Left cardiac atrium (tissue), 4 donors: ENCODE measurements around the gene MICAL3. TPM values are rescaled to one million over a fixed set of nuclear protein-coding genes. Genes with fewer than 3 reads are reported as not detected.

Experiments
- ATAC-seq, 2 donors: fragments of 200-7000 bp; cut with Tn5 transposase; one replicate each; pipeline ENCODE4 v1.9.1; 2020; ENCODE audit warnings: mild to moderate bottlenecking in 2 of 2, moderate library complexity in 2 of 2
- DNase-seq: peaks from one replicate; pipeline ENCODE4 v3.0.0-alpha.2; 2020
- intact Hi-C, 2 donors: fragments of 100-400 bp; cut with DNase I; formaldehyde crosslinking; loops; one replicate each; pipeline versions ENCODE4 v1.14.1 to v1.15.1; 2022 to 2023
- total RNA-seq, 2 donors: library from RNA; stranded (reverse); fragmentation: NEBNext Ultra II Directional; extraction: Animal tissue kit (Norgen Biotek cat#: 25700); gene quantifications; one replicate each; pipeline ENCODE4 v1.2.1, GENCODE V29; 2021
- donor health status: DM: no; HTN: yes; CAD: no.
- donor health status: DM: no; HTN: yes; CAD: no; lungs with severe emphysema.
- donor health status: DM: yes; HTN: yes; CAD: no.
- donor health status: Dilated cardiomyopathy.

The MICAL3 gene
- total RNA-seq, 2 donors from 2014 or later = 54.7 to 80.1 TPM

DNA sequence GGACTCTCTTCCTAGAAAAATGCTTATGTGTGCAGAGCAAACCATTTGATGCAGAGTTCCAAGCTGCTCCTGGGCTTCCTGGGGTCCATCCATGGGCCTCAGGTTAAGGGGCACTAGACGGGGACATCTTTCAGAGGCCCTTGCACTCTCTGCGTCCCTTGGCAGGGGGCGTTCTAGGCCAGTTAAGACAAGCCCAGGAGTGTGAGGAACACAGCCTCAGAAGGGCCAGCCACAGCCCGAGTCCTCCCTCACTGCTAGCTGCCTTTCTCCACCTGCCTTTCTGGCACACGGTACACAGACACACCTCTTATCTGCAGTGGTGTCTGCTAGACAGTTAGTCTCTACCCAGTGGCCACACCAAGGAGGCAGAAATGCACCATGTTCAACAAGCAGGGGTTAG lies 232.1 kb downstream of the MICAL3 start:
- ATAC-seq (no peak), DNase-seq (no peak)
- intact Hi-C loops = no loop called here

DNA sequence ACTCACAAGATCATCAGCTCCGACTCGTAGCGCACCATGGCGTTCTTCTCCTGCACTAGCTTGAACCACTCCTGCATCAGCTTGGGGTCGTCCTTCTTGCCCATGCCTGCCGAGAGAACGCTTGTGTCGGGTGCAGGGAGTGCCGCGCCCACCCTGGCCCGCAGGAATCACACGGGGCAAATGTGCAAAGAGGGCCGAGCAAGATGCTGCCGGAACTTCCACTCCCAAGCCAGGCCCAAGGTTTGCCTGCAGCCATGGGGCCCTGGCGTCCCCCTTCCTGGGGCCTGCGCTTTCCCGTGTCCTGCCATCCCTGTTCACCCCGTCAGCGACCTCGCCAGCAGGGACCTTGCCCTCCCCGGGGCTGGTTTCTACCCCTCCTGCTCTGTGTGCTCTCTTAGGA lies 233.2 kb downstream of the MICAL3 start:
- intact Hi-C loops = no loop called here
- DNase-seq (no peak), ATAC-seq (no peak)

GRCh38 chr22:17789379-17790200 lies 234.8 kb downstream of the MICAL3 start:
- DNase-seq = no peak
- intact Hi-C loops = loop anchor here in 1 of 2 donors (5.0 kb wide), 1 partner anchor 232 kb away; no protein-coding TSS in a partner anchor
- ATAC-seq = no peak

- ATAC-seq (no peak), DNase-seq (no peak)
- intact Hi-C loops = loop anchor here in 1 of 2 donors (5.0 kb wide), 1 partner anchor 231 kb away; no protein-coding TSS in a partner anchor
Measured at GRCh38 chr22:17788528-17789378, 235.6 kb downstream of the MICAL3 start.

GRCh38 chr22:17787716-17788330 lies 236.5 kb downstream of the MICAL3 start:
- DNase-seq (no peak), ATAC-seq (no peak)
- intact Hi-C loops = loop anchor here in 1 of 2 donors (5.0 kb wide), 1 partner anchor 231 kb away; no protein-coding TSS in a partner anchor

- ATAC-seq (peak in 1 of 2 donors; percentile 32), DNase-seq (no peak)
- intact Hi-C loops = loop anchor here in 1 of 2 donors (5.0 kb wide), 1 partner anchor 230 kb away; no protein-coding TSS in a partner anchor
Measured at GRCh38 chr22:17787241-17787640, 237.1 kb downstream of the MICAL3 start.

- DNase-seq (peak; percentile 76), ATAC-seq (peak; percentile 47 to 66)
- intact Hi-C loops = loop anchor here in 1 of 2 donors (5.0 kb wide), 1 partner anchor 229 kb away; no protein-coding TSS in a partner anchor
Measured at GRCh38 chr22:17786435-17787161, 237.8 kb downstream of the MICAL3 start.

- DNase-seq (peak; percentile 59), ATAC-seq (peak; percentile 13 to 32)
- intact Hi-C loops = loop anchor here in 1 of 2 donors (5.0 kb wide), 1 partner anchor 228 kb away; no protein-coding TSS in a partner anchor
Measured at GRCh38 chr22:17785185-17786184, 238.9 kb downstream of the MICAL3 start.

DNA sequence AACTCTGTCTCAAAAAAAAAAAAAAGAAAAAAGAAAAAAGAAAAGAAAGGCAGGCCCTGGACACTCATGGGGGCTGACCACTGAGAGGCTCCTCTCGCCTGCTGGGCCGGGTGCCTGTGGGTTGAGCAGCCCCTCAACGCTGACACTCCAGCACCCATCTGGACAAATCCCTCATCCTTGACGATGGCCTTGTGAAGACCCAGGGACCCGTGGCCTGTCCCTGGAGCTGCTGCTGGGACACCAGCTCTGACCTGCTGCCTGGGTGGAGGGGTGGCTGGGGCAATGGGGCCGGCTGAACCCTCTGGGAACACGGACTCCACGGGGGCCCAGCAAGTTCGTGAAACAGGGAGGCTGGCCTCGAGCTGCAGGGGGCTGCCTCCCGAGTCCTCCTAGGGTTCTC lies 239.6 kb downstream of the MICAL3 start:
- DNase-seq = no peak
- intact Hi-C loops = loop anchor here in 1 of 2 donors (5.0 kb wide), 1 partner anchor 227 kb away; no protein-coding TSS in a partner anchor
- ATAC-seq = no peak

GRCh38 chr22:17783773-17784480 lies 240.4 kb downstream of the MICAL3 start:
- ATAC-seq (no peak), DNase-seq (no peak)
- intact Hi-C loops = no loop called here

GRCh38 chr22:17783312-17783711 lies 241.0 kb downstream of the MICAL3 start:
- ATAC-seq = no peak
- DNase-seq = no peak
- intact Hi-C loops = no loop called here

GRCh38 chr22:17782621-17783020 lies 241.7 kb downstream of the MICAL3 start:
- intact Hi-C loops = no loop called here
- no peak for ATAC-seq
- no peak for DNase-seq

GRCh38 chr22:17782158-17782557 lies 242.2 kb downstream of the MICAL3 start:
- no peak for ATAC-seq
- DNase-seq = no peak
- intact Hi-C loops = no loop called here

GRCh38 chr22:17781319-17782031 lies 242.9 kb downstream of the MICAL3 start:
- DNase-seq (peak; percentile 49), ATAC-seq (peak; percentile 17 to 71)
- intact Hi-C loops = no loop called here

DNA sequence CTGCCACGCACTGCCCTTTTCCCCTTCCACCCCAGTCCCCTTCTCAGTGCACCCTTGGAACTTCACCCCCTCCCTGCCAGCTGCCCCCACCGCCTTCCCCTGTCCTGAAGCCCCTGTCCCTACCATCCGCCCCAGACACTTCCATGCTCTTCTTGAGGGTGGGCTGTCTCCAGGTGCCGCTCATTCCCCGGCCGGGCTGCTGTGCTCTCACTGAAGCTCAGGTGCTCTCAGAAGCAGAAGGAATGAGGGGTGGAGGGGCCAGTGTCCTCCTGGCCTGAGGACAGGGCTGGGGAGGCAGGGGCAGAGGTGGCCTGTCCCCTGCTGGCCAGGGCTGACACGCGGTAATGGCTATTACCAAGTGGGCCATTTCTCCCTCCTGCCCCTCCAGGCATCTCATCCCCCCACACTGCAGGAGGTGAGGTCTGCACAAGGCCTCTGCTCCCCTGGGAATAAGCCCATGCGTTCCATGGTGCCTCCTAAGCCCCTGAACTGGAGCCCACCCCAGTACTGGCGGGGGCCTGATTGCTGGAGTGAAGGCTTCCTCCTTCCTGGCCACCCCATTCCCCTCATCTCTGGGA lies 243.5 kb downstream of the MICAL3 start:
- intact Hi-C loops = no loop called here
- ATAC-seq (no peak), DNase-seq (no peak)
